Stimulated activated CD4-positive, alpha-beta T cell treated with anti-CD3 and anti-CD28 coated beads, Interleukin-15, amount 100 ng/mL, for 24 hours (primary cell): Measurements from ENCODE around the gene POLK.

Experiments
- DNase-seq: peaks from one replicate; pipeline ENCODE4 v3.0.0-alpha.2; 2020

The POLK gene

GRCh38 chr5:75611311-75612225, 99.9 kb downstream of the POLK start, which contains the start of gene ANKDD1B:
TSS of gene ANKDD1B (plus strand) at chr5:75611453. CDS start at chr5:75611635, 182 bp downstream.
- DNase-seq: peak; percentile 11

GRCh38 chr5:75612226-75612569, 100.5 kb downstream of the POLK start:
- no peak for DNase-seq

GRCh38 chr5:75612901-75613300, 101.2 kb downstream of the POLK start:
- no peak for DNase-seq

- no peak for DNase-seq
Observed at GRCh38 chr5:75614176-75614575, 102.5 kb downstream of the POLK start.

- DNase-seq: no peak
Observed at GRCh38 chr5:75616371-75616881, 104.7 kb downstream of the POLK start.

- no peak for DNase-seq
Observed at GRCh38 chr5:75616971-75617621, 105.4 kb downstream of the POLK start.

- no peak for DNase-seq
Observed at GRCh38 chr5:75617736-75618352, 106.2 kb downstream of the POLK start.

- DNase-seq: no peak
Observed at GRCh38 chr5:75620184-75620959, 108.7 kb downstream of the POLK start.

GRCh38 chr5:75622564-75622963, 110.9 kb downstream of the POLK start:
- DNase-seq: no peak

- no peak for DNase-seq
Observed at GRCh38 chr5:75623846-75624245, 112.2 kb downstream of the POLK start.

- DNase-seq: no peak
Observed at GRCh38 chr5:75626959-75627358, 115.3 kb downstream of the POLK start.

- no peak for DNase-seq
Observed at GRCh38 chr5:75627801-75628200, 116.1 kb downstream of the POLK start.

GRCh38 chr5:75630875-75631274, 119.2 kb downstream of the POLK start:
- DNase-seq: no peak

- no peak for DNase-seq
Observed at GRCh38 chr5:75632321-75632720, 120.6 kb downstream of the POLK start.

- no peak for DNase-seq
Observed at GRCh38 chr5:75637949-75638348, 126.3 kb downstream of the POLK start.

- no peak for DNase-seq
Observed at GRCh38 chr5:75639535-75640311, 128.0 kb downstream of the POLK start.

- DNase-seq: no peak
Observed at GRCh38 chr5:75640395-75640794, 128.7 kb downstream of the POLK start.

- no peak for DNase-seq
Observed at GRCh38 chr5:75640826-75641225, 129.1 kb downstream of the POLK start.

GRCh38 chr5:75648712-75649111, 137.0 kb downstream of the POLK start:
- no peak for DNase-seq
